HG02759 (cell line): ENCODE results near the gene SCGB1C2.
"Not testable (repeated sequence)": the region's sequence is repeated elsewhere in the genome, so short reads cannot be mapped to it uniquely, and the experiment has no call there.

Source experiments
- ATAC-seq: cut with Tn5 transposase; IDR thresholded peaks from one replicate; pipeline ENCODE4 v1.9.1; 2021; ENCODE audit warnings: mild to moderate bottlenecking, moderate library complexity; ENCODE audit not compliant: unreplicated experiment

The SCGB1C2 gene

GRCh38 chr17:148757-149156, 11.4 kb downstream of the SCGB1C2 start:
- no peak for ATAC-seq

- no peak for ATAC-seq
These were observed 11.9 kb downstream of the SCGB1C2 start for GRCh38 chr17:149231-149630.

- ATAC-seq: no peak
These were observed 12.7 kb downstream of the SCGB1C2 start for GRCh38 chr17:149897-150584.

- no peak for ATAC-seq
These were observed 13.6 kb downstream of the SCGB1C2 start for GRCh38 chr17:151004-151403.

GRCh38 chr17:151886-152859, 14.8 kb downstream of the SCGB1C2 start:
- no peak for ATAC-seq

- ATAC-seq: no peak
These were observed 15.6 kb downstream of the SCGB1C2 start for GRCh38 chr17:152860-153420.

- ATAC-seq: no peak
These were observed 16.5 kb downstream of the SCGB1C2 start for GRCh38 chr17:153851-154250.

GRCh38 chr17:155576-155975, 18.2 kb downstream of the SCGB1C2 start:
- no peak for ATAC-seq

- ATAC-seq: no peak
These were observed 18.8 kb downstream of the SCGB1C2 start for GRCh38 chr17:156094-156621.

- ATAC-seq: no peak
These were observed 19.6 kb downstream of the SCGB1C2 start for GRCh38 chr17:156946-157345.

GRCh38 chr17:157901-158300, 20.5 kb downstream of the SCGB1C2 start:
- no peak for ATAC-seq

- no peak for ATAC-seq
These were observed 21.0 kb downstream of the SCGB1C2 start for GRCh38 chr17:158379-158778.

- no peak for ATAC-seq
These were observed 22.2 kb downstream of the SCGB1C2 start for GRCh38 chr17:159609-160008.

GRCh38 chr17:160336-160735, 23.0 kb downstream of the SCGB1C2 start:
- ATAC-seq: no peak

GRCh38 chr17:161481-161880, 24.1 kb downstream of the SCGB1C2 start:
- ATAC-seq: no peak

GRCh38 chr17:162689-163088, 25.3 kb downstream of the SCGB1C2 start:
- no peak for ATAC-seq

GRCh38 chr17:163514-164098, 26.2 kb downstream of the SCGB1C2 start:
- ATAC-seq: no peak

- no peak for ATAC-seq
These were observed 27.2 kb downstream of the SCGB1C2 start for GRCh38 chr17:164303-165235.

- no peak for ATAC-seq
These were observed 28.6 kb downstream of the SCGB1C2 start for GRCh38 chr17:165939-166338.

- not testable (repeated sequence) for ATAC-seq
These were observed 31.2 kb downstream of the SCGB1C2 start for GRCh38 chr17:168614-169013.
